GM18867 (cell line): Measurements from ENCODE around the gene LMOD2.

Experiments
- ATAC-seq: cut with Tn5 transposase; IDR thresholded peaks from one replicate; pipeline ENCODE4 v1.9.1; 2021; ENCODE audit warnings: mild to moderate bottlenecking, moderate library complexity; ENCODE audit not compliant: unreplicated experiment

Gene LMOD2

GRCh38 chr7:123712619-123713018 is 57.0 kb downstream of the LMOD2 start:
- ATAC-seq, result no peak
